Psoas muscle (tissue), 8 donors: ENCODE data around the gene ERICH2. TPM values are rescaled to one million over a fixed set of nuclear protein-coding genes. Genes with fewer than 3 reads are reported as not detected.

Experiments used
- ATAC-seq, 4 donors: fragments of 200-7000 bp; cut with Tn5 transposase; one replicate each; pipeline ENCODE4 v1.9.1; 2020; ENCODE audit warnings: moderate library complexity in 3 of 4, mild to moderate bottlenecking in 2 of 4
- DNase-seq, 2 donors: peaks; one replicate each; pipeline ENCODE4 v3.0.0-alpha.2; 2020
- H3K27ac ChIP-seq: fragments of 200-600 bp; one replicate; pipeline ENCODE4 v1.8.0; 2022
- H3K27me3 ChIP-seq, 3 donors: fragments of 200-600 bp in 1 of 3; one replicate each; pipeline versions ENCODE4 v1.6.1 to v1.8.0; 2013 to 2022; ENCODE audit warnings: low read length in 2 of 3, mild to moderate bottlenecking in 2 of 3, moderate library complexity in 1 of 3; ENCODE audit not compliant: insufficient read depth in 3 of 3
- H3K36me3 ChIP-seq, 2 donors: fragments of 200-600 bp in 1 of 2; one replicate each; pipeline versions ENCODE4 v1.6.1 to v1.8.0; 2013 to 2022; ENCODE audit warnings: low read depth in 1 of 2, mild to moderate bottlenecking in 1 of 2, moderate library complexity in 1 of 2; ENCODE audit not compliant: insufficient read depth in 1 of 2
- H3K4me1 ChIP-seq: fragments of 200-600 bp; one replicate; pipeline ENCODE4 v1.8.0; 2022
- H3K4me3 ChIP-seq: fragments of 200-600 bp; one replicate; pipeline ENCODE4 v1.8.0; 2022; ENCODE audit warnings: mild to moderate bottlenecking
- H3K9me3 ChIP-seq: fragments of 200-600 bp; one replicate; pipeline ENCODE4 v1.8.0; 2022
- WGBS, 3 donors: extraction: QIAGEN DNeasy Blood & Tissue Kit; methylation state at CpG; one replicate each; pipeline versions ENCODE4 v1.1.6 to v1.1.7; 2013; 5-methylcytosine and 5-hydroxymethylcytosine counted together
- intact Hi-C, 2 donors: fragments of 100-400 bp; cut with DNase I; formaldehyde crosslinking; loops; one replicate each; pipeline versions ENCODE4 v1.11.0 to v1.14.2; 2022
- polyA plus RNA-seq, 3 donors: library from polyadenylated mRNA; stranded (reverse); fragments of 200-250 nt; gene quantifications; one replicate each; pipeline ENCODE4 v1.2.3, GENCODE V29; 2013
- total RNA-seq, 4 donors: library from RNA; stranded (reverse); fragmentation: NEBNext Ultra II Directional in 2 of 4; extraction: Animal tissue kit (Norgen Biotek cat#: 25700) in 2 of 4; gene quantifications; one replicate each; pipeline versions ENCODE4 v1.2.1 to v1.2.4, GENCODE V29; 2021 to 2023
- TF ChIP-seq, protein P1 (sequence below): fragments of 200-600 bp; IDR thresholded peaks from one replicate; pipeline ENCODE4 v1.8.0; 2022; ENCODE audit warnings: antibody characterized with exemption
- donor health status: healthy with polysubstance abuse.
- donor health status: DM: no; HTN: no; CAD: no; lungs with moderate emphysema.
- donor health status: Bipolar disorder and iron deficiency.
- donor health status: healthy.
- donor health status: DM: yes; HTN: yes; CAD: no.
- donor health status: DM: no; HTN: no; CAD: no.
- donor health status: DM: no; HTN: no; CAD: no.
- donor health status: DM: yes; HTN: yes; CAD: no.

The ERICH2 gene
- total and polyA plus RNA-seq, 7 donors: 0.17 to 0.64 (median 0.40) TPM; not detected in 2

DNA sequence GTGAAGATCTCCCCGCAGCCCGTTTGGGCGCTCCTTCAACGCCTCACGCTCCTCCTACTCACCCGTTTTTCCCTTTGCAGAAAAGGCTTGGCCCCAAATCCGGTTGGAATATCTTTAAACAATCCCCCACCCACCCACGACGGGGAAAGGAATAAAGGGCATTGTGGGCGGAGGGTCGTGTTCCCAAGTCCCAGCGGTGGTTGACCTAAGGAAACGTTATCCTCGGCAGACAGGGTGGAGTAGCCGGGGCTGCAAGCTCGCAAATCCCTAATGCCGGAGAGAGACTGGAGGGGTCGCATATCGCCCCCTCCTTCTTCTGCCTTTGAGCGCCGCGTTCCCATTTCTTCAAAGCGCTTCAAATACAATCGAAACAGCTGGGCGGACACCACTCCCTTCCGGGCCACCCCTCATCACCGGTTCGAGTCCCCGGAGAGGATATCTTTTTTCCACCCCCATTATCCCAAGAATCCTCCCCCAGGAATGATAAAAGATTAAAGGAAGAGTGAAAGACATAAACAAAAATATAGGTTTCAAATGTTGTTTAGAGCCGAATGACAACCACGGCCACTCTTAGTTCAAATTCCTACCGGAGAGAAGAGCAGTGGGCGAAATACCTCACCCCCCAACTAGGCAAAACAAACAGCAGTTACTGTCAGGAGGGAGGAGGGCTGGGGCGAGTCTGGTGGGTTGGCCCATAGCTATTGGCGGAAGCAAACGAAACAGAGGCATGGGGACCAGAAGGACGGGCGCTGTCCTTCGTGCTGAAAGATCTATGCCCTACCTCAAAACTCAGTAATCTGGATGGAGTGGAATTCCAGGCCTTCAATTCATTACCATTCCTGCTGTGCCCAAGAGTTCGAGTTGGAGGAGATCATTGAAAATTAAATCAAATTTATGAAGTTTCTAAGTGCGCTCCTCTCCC, 43.7 kb downstream of the ERICH2 start:
- H3K4me1 ChIP-seq: peaks cover 31% of the 10 kb centered on the region
- TF ChIP-seq, protein P1, sequence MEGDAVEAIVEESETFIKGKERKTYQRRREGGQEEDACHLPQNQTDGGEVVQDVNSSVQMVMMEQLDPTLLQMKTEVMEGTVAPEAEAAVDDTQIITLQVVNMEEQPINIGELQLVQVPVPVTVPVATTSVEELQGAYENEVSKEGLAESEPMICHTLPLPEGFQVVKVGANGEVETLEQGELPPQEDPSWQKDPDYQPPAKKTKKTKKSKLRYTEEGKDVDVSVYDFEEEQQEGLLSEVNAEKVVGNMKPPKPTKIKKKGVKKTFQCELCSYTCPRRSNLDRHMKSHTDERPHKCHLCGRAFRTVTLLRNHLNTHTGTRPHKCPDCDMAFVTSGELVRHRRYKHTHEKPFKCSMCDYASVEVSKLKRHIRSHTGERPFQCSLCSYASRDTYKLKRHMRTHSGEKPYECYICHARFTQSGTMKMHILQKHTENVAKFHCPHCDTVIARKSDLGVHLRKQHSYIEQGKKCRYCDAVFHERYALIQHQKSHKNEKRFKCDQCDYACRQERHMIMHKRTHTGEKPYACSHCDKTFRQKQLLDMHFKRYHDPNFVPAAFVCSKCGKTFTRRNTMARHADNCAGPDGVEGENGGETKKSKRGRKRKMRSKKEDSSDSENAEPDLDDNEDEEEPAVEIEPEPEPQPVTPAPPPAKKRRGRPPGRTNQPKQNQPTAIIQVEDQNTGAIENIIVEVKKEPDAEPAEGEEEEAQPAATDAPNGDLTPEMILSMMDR: no peak
- no peak overlapping the region for H3K4me3 ChIP-seq
- peaks cover 3 to 64% (median 38%) of the 10 kb centered on the region in 3 donors for H3K27me3 ChIP-seq
- no peak overlapping the region for H3K27ac ChIP-seq
- intact Hi-C loops: loop anchor here (1.0 to 10.0 kb wide), 9 partner anchors 109 to 577 kb away; no protein-coding TSS in a partner anchor
- ATAC-seq (no peak), DNase-seq (no peak)
- no peaks in the 10 kb centered on the region for H3K36me3 ChIP-seq
- WGBS, 3 donors: 3 to 4% (median 3%) methylated on average over 41 of the region's 41 CpGs
- H3K9me3 ChIP-seq: no peaks in the 10 kb centered on the region

DNA sequence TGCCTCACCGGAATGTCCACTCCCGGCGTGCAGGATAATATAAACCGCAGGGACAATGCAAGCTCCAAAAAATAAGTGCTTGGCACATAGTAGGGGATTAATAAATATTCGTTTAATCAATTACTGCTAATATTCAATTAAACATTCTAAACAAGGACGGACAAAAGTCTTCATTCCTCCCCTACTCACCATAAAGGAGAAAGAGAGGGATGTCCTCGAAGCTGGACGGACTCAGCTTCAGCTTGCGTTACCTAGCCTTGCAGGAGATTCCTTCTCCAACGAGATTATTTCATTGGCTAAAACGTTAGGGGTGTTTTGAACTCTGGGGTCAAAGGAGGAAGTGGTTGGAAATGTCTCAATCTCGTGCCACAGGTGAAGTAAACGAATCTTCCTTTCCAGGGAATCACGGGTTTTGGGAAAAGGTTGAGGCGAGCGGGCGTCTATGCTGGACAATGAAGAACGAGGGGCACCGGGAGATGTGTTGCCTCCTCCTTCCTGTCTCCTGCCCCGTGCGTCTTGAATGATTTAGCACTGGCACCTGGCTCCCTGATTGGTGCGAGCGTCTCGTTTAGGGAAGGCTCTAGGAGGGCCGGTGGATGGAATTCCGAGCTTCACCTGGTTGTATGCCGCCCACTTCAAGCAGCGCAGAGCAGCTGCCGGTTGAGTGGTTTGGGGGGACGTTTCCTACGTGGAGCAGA, 44.5 kb downstream of the ERICH2 start:
- WGBS, 3 donors: 10 to 12% (median 11%) methylated on average over 31 of the region's 31 CpGs
- peaks cover 31% of the 10 kb centered on the region for H3K4me1 ChIP-seq
- no peaks in the 10 kb centered on the region for H3K36me3 ChIP-seq

DNA sequence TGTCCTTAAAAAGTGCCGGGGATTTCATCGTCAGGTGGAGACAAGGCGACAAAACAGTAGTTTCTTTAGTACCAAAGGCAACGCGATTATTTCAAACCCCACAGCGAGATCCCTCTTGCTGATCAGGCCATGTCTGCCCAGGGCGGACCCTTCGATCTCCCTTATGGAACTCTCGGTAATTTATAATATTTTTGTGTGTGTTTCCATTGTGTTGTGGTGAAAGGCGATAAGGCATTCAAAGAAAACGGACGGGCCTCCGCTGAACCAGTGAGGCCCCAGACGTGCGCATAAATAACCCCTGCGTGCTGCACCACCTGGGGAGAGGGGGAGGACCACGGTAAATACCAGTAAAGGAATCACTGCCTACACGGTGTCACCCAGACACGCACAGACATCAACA, 45.1 kb downstream of the ERICH2 start:
- TF ChIP-seq, protein P1: no peak
- intact Hi-C loops: loop anchor here (2.0 to 10.0 kb wide), 4 partner anchors 111 to 491 kb away; no protein-coding TSS in a partner anchor
- H3K27ac ChIP-seq: no peak overlapping the region
- DNase-seq (no peak), ATAC-seq (no peak)
- H3K36me3 ChIP-seq: no peaks in the 10 kb centered on the region
- H3K4me1 ChIP-seq: peaks cover 37% of the 10 kb centered on the region
- peak overlapping the region; percentile 66 for H3K4me3 ChIP-seq
- H3K9me3 ChIP-seq: no peaks in the 10 kb centered on the region
- peaks cover 3 to 78% (median 42%) of the 10 kb centered on the region in 3 donors for H3K27me3 ChIP-seq
- 3 to 5% (median 4%) methylated on average over 19 of the region's 19 CpGs for WGBS, 3 donors

More for the DNA sequence above, 44.5 kb downstream of the ERICH2 start:
- ATAC-seq: no peak
- Histone ChIP-seq H3K4me3 (no peak overlapping the region), H3K27me3 (peaks cover 3 to 72% (median 39%) of the 10 kb centered on the region in 3 donors), H3K9me3 (no peaks in the 10 kb centered on the region), H3K27ac (no peak overlapping the region)
- no peak for DNase-seq
- intact Hi-C loops: loop anchor here (2.0 to 10.0 kb wide), 7 partner anchors 110 to 577 kb away; no protein-coding TSS in a partner anchor
- TF ChIP-seq, protein P1: no peak

GRCh38 chr2:170815746-170816503, 45.7 kb downstream of the ERICH2 start:
- H3K27me3 ChIP-seq: peaks cover 3 to 84% (median 46%) of the 10 kb centered on the region in 3 donors
- intact Hi-C loops: loop anchor here (2.0 to 10.0 kb wide), 4 partner anchors 111 to 491 kb away; no protein-coding TSS in a partner anchor
- peak; percentile 65 to 79 (median 74) for ATAC-seq
- no peaks in the 10 kb centered on the region for H3K9me3 ChIP-seq
- H3K4me1 ChIP-seq: peaks cover 43% of the 10 kb centered on the region
- TF ChIP-seq, protein P1: peak; percentile 68
- H3K36me3 ChIP-seq: no peaks in the 10 kb centered on the region
- H3K27ac ChIP-seq: no peak overlapping the region
- DNase-seq: peak; percentile 51 to 67
- peak overlapping the region; percentile 66 for H3K4me3 ChIP-seq
- WGBS, 3 donors: 1 to 2% (median 1%) methylated on average over 52 of the region's 52 CpGs
